Loucy (cell line): ENCODE measurements around the gene PAQR9.
A peak's percentile ranks its signal among the peaks of the same experiment; 100 is the strongest.

Experiments used
- H2AFZ ChIP-seq: fragments of 200-600 bp; sonication (generic); 2 replicates; pipeline ENCODE4 v1.6.0; 2016; ENCODE audit warnings: antibody characterized with exemption, mild to moderate bottlenecking, low read length, moderate library complexity
- H3F3A ChIP-seq: fragments of 200-600 bp; 2 replicates; pipeline ENCODE4 v1.6.0; 2016; ENCODE audit warnings: antibody characterized with exemption, low read depth, mild to moderate bottlenecking
- H3K27me3 ChIP-seq: fragments of 200-600 bp; sonication (generic); 2 replicates; pipeline ENCODE4 v1.6.1; 2014; ENCODE audit warnings: low read length, mild to moderate bottlenecking; ENCODE audit not compliant: insufficient read depth, poor library complexity, severe bottlenecking
- H3K36me3 ChIP-seq: fragments of 200-600 bp; sonication (generic); 2 replicates; pipeline ENCODE4 v1.6.1; 2016; ENCODE audit warnings: low read length; ENCODE audit not compliant: insufficient read depth
- H3K4me1 ChIP-seq: fragments of 200-600 bp; sonication (generic); 2 replicates; pipeline ENCODE4 v1.5.1; 2014; ENCODE audit warnings: low read length, mild to moderate bottlenecking; ENCODE audit not compliant: insufficient read depth, poor library complexity, severe bottlenecking
- H3K4me2 ChIP-seq: fragments of 200-600 bp; sonication (generic); 2 replicates; pipeline ENCODE4 v1.6.0; 2014; ENCODE audit warnings: antibody characterized with exemption, low read length, low read depth, mild to moderate bottlenecking; ENCODE audit not compliant: poor library complexity, severe bottlenecking
- H3K4me3 ChIP-seq: fragments of 200-600 bp; sonication (generic); 2 replicates; pipeline ENCODE4 v1.5.1; 2014; ENCODE audit warnings: low read length, mild to moderate bottlenecking, mixed read lengths; ENCODE audit not compliant: poor library complexity, severe bottlenecking
- H3K79me2 ChIP-seq: fragments of 200-600 bp; sonication (generic); 2 replicates; pipeline ENCODE4 v1.6.1; 2014; ENCODE audit warnings: low read length; ENCODE audit not compliant: insufficient read depth
- H3K9ac ChIP-seq: fragments of 200-600 bp; sonication (generic); 2 replicates; pipeline ENCODE4 v1.6.0; 2014; ENCODE audit warnings: mild to moderate bottlenecking, low read depth, low read length, moderate library complexity; ENCODE audit not compliant: poor library complexity, severe bottlenecking
- H3K9me2 ChIP-seq: fragments of 200-600 bp; sonication (generic); replicated peaks from 2 replicates; pipeline ENCODE4 v1.6.1; 2016; ENCODE audit warnings: low read depth, low read length, mixed read lengths
- H3K9me3 ChIP-seq: fragments of 200-600 bp; sonication (generic); 2 replicates; pipeline ENCODE4 v1.6.1; 2014; ENCODE audit warnings: mild to moderate bottlenecking, antibody characterized with exemption, low read length, low read depth; ENCODE audit not compliant: insufficient read depth
- H4K20me1 ChIP-seq: fragments of 200-600 bp; sonication (generic); 2 replicates; pipeline ENCODE4 v1.6.0; 2014; ENCODE audit warnings: antibody characterized with exemption, low read length, mild to moderate bottlenecking; ENCODE audit not compliant: insufficient read depth, poor library complexity, severe bottlenecking
- EZH2phosphoT487 ChIP-seq: fragments of 200-600 bp; IDR thresholded peaks from 2 replicates; pipeline ENCODE4 v1.6.1; 2018; ENCODE audit warnings: antibody characterized with exemption, mild to moderate bottlenecking, moderate library complexity, borderline replicate concordance
- TF ChIP-seq, protein P1 (sequence below): fragments of 200-600 bp; sonication (generic); conservative IDR thresholded peaks from 2 replicates; pipeline ENCODE4 v1.5.1; 2014; ENCODE audit warnings: mild to moderate bottlenecking, antibody characterized with exemption, low read length

The PAQR9 gene

DNA sequence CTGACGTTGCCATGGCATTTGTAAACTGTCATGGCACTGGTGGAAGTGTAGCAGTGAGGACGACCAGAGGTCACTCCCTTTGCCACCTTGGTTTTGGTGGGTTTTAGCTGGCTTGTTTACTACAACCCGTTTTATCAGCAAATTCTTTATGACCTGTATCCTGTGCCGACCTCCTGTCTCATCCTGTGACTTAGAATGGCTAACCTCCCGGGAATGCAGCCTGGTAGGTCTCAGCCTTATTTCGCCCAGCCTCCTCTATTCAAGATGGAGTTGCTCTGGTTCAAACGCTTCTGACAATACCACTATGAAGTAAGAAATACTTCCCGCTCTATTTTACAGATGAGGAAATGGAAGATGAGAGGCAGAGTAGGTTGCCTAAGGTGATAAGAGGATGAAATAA is 16.6 kb downstream of the PAQR9 start:
- Histone ChIP-seq H3F3A (no peaks in the 10 kb centered on the region), H3K79me2 (no peaks in the 10 kb centered on the region), H3K4me3 (no peak overlapping the region), H3K9ac (no peak overlapping the region), H3K36me3 (no peaks in the 10 kb centered on the region), H3K4me2 (no peak overlapping the region), H2AFZ (no peak overlapping the region), H3K27me3 (no peaks in the 10 kb centered on the region), H3K9me2 (no peaks in the 10 kb centered on the region), H3K9me3 (no peaks in the 10 kb centered on the region), H3K4me1 (no peaks in the 10 kb centered on the region), H4K20me1 (no peaks in the 10 kb centered on the region)
- TF ChIP-seq EZH2phosphoT487, result no peak
- TF ChIP-seq, protein P1, sequence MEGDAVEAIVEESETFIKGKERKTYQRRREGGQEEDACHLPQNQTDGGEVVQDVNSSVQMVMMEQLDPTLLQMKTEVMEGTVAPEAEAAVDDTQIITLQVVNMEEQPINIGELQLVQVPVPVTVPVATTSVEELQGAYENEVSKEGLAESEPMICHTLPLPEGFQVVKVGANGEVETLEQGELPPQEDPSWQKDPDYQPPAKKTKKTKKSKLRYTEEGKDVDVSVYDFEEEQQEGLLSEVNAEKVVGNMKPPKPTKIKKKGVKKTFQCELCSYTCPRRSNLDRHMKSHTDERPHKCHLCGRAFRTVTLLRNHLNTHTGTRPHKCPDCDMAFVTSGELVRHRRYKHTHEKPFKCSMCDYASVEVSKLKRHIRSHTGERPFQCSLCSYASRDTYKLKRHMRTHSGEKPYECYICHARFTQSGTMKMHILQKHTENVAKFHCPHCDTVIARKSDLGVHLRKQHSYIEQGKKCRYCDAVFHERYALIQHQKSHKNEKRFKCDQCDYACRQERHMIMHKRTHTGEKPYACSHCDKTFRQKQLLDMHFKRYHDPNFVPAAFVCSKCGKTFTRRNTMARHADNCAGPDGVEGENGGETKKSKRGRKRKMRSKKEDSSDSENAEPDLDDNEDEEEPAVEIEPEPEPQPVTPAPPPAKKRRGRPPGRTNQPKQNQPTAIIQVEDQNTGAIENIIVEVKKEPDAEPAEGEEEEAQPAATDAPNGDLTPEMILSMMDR, result no peak

DNA sequence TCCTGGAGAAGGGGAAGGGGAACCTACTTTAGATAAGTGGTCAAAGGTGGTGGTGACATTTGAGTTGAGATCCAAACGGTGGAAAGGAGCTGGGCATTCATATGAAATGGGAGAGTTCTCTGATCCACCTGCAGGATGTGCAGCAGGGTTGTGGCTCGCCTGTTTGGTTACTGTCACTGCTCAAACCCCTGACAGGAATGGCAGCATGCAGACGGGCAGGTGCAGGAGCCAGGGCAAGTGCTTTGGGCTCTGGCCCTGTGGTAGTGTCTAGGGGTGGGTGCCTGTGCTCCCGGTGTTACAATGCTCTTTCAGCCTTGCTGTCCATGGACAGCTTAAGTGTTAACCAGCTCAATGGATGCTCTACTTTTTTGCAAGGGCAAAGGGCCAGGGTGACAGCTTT is 18.5 kb downstream of the PAQR9 start:
- no peaks in the 10 kb centered on the region for H3K36me3 ChIP-seq
- H3K4me2 ChIP-seq, result no peak overlapping the region
- no peak for TF ChIP-seq EZH2phosphoT487
- TF ChIP-seq, protein P1, result no peak
- no peaks in the 10 kb centered on the region for H3K4me1 ChIP-seq
- no peaks in the 10 kb centered on the region for H3K9me3 ChIP-seq
- no peaks in the 10 kb centered on the region for H3K9me2 ChIP-seq
- no peaks in the 10 kb centered on the region for H4K20me1 ChIP-seq
- no peaks in the 10 kb centered on the region for H3F3A ChIP-seq
- H2AFZ ChIP-seq, result no peak overlapping the region
- H3K27me3 ChIP-seq, result no peaks in the 10 kb centered on the region
- H3K79me2 ChIP-seq, result no peaks in the 10 kb centered on the region
- no peak overlapping the region for H3K9ac ChIP-seq
- no peak overlapping the region for H3K4me3 ChIP-seq

DNA sequence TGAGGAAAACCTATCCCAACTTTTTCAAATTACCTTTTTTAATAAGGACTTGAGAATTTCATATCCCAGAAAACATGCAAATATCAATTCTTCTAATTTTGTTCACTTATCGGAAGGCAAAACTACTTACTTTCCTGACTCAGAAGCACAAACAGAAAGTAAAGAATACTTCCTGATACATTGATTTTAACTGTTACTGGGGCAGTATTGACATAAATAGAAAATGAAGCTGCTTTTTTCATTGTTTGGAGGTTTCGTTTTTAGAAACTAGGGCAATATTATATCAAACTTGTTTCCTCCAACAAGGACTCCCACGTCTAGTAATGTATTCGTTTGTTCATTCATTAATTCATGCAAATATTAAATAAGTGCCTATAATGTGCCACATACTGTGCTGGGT is 19.1 kb downstream of the PAQR9 start:
- no peaks in the 10 kb centered on the region for H3F3A ChIP-seq
- H3K4me3 ChIP-seq, result no peak overlapping the region
- TF ChIP-seq, protein P1, result no peak
- no peak for TF ChIP-seq EZH2phosphoT487
- no peaks in the 10 kb centered on the region for H3K9me2 ChIP-seq
- no peaks in the 10 kb centered on the region for H3K36me3 ChIP-seq
- no peak overlapping the region for H3K4me2 ChIP-seq
- H4K20me1 ChIP-seq, result no peaks in the 10 kb centered on the region
- H3K9me3 ChIP-seq, result no peaks in the 10 kb centered on the region
- peak overlapping the region; percentile 3; the same call in 1 of the 2 replicates for H2AFZ ChIP-seq
- H3K79me2 ChIP-seq, result no peaks in the 10 kb centered on the region
- no peaks in the 10 kb centered on the region for H3K27me3 ChIP-seq
- no peaks in the 10 kb centered on the region for H3K4me1 ChIP-seq
- no peak overlapping the region for H3K9ac ChIP-seq
